RKO (cell line): Measurements from ENCODE around the gene DMWD.
"Not testable (repeated sequence)": the region's sequence is repeated elsewhere in the genome, so short reads cannot be mapped to it uniquely, and the experiment has no call there.

Source experiments
- DNase-seq: peaks from one replicate; pipeline ENCODE4 v3.0.0-alpha.2; 2016; ENCODE audit warnings: low spot score

Gene DMWD

GRCh38 chr19:45816236-45817009, 23.8 kb upstream of the DMWD start:
- no peak for DNase-seq

GRCh38 chr19:45815481-45816216, 23.0 kb upstream of the DMWD start:
- no peak for DNase-seq

- no peak for DNase-seq
Measured at GRCh38 chr19:45814851-45815480, 22.3 kb upstream of the DMWD start, which contains the start of gene RSPH6A. Gene RSPH6A (minus strand): TSS chr19:45815308. CDS start chr19:45815176, 132 bp downstream.

- no peak for DNase-seq
Measured at GRCh38 chr19:45814166-45814780, 21.6 kb upstream of the DMWD start.

DNA sequence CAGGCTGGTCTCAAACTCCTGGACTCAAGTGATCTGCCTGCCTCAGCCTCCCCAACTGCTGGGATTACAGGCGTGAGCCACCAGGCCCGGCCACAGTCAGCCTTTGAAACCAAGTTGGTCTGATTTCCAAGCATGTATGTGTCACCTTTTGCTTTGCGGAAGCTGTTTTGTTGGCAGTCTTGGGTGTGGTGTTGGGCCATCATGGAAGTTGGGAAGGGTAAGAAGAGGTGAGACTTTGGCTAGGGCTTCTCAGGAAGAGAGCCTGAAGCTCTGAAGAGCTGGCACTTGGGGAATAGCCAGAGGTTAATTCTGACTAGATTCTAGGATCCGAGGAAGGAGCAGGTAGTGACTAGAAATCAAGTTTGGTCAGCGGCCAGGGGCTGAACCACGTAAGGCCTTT, 19.7 kb upstream of the DMWD start:
- no peak for DNase-seq

DNA sequence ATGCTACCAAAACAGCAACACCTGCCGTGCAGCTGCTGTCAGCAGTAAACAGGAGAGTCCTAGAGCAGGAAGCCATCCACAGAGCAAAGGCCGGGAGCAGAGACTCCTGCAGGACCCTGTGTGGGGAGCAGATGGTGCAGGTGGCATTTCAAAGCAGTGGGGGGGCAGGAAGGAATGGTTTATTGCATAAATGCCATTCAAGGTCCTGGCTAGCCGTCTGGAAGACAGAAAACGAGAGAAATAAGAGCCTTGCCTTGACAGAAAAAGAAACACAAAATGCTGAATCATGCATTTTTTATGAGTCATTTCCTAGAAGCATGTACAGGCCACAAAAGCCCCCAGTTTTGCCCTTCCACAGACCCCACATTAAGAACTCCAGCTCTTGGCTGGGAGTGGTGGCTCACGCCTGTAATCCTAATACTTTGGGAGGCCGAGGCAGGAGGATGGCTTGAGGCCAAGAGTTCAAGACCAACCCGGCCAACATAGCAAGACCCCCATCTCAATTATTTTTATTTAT, 17.1 kb upstream of the DMWD start:
- peak; percentile 68 for DNase-seq

GRCh38 chr19:45805719-45806118, 13.1 kb upstream of the DMWD start:
- no peak for DNase-seq

GRCh38 chr19:45804959-45805230, 12.2 kb upstream of the DMWD start:
- DNase-seq = no peak

- DNase-seq = no peak
Measured at GRCh38 chr19:45804140-45804958, 11.7 kb upstream of the DMWD start.

DNA sequence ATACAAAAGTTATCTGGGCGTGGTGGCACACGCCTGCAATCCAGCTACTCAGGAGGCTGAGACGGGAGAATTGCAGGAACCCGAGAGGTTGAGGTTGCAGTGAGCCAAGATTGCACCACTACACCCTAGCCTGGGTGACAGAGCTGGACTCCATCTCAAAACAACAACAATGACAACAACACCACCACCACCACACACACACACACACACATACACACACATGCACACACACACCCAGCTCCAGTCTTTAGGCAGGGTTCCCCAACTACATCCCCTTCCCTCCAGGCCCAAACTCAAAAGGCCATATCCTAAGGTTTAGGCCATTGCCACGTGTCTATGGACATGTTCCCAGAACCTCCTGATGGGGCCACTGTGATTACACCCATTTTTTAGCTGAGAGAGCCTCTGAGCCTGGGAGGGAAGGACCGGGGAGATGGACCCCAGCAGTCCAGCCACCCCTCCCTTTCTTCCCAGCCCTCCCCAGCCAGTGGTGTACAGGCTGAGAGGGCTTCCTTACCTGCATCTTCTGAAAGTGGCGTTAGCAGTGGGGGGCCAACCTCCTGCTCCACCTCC, 9.0 kb upstream of the DMWD start:
- no peak for DNase-seq

- peak; percentile 49 for DNase-seq
Measured at GRCh38 chr19:45800070-45800553, 7.5 kb upstream of the DMWD start.

DNA sequence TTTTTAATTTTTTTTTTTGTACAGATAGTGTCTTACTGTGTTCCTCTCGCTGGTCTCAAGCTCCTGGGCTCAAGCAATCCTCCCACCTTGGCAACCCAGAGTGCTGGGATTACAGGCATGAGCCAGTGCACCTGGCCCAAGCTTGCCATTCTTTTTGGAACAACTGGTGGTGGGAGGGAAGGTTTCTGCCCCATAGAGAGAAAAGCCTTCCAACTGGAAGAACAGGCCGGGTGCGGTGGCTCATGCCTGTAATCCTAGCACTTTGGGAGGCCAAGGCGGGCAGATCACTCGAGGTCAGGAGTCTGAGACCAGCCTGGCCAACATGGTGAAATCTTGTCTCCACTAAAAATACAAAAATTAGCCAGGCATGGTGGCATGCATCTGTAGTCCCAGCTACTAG, 6.9 kb upstream of the DMWD start:
- not testable (repeated sequence) for DNase-seq

GRCh38 chr19:45798995-45799517, 6.4 kb upstream of the DMWD start:
- DNase-seq = peak; percentile 75

GRCh38 chr19:45794627-45795026, 2.0 kb upstream of the DMWD start:
- DNase-seq = no peak

- no peak for DNase-seq
Measured at GRCh38 chr19:45793876-45794275, 1.2 kb upstream of the DMWD start.

DNA sequence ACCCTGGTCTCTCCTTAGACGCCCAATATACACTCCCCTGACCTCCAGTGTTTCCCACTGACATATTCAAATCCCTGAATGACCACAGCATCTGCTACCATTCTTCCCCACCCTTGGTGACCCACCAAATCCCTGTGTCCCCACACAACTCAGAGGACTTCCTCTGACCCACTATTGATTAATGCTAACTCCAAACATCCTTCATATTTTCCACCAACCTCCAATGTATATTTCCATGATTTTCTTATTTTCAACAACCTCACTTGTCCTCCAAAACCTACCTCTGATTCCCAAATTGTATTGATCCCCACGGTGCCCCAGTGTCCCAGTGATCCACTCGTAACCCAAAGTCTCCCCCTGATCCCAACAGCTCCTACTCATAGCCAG, 526 bp upstream of the DMWD start:
- DNase-seq = no peak

DNA sequence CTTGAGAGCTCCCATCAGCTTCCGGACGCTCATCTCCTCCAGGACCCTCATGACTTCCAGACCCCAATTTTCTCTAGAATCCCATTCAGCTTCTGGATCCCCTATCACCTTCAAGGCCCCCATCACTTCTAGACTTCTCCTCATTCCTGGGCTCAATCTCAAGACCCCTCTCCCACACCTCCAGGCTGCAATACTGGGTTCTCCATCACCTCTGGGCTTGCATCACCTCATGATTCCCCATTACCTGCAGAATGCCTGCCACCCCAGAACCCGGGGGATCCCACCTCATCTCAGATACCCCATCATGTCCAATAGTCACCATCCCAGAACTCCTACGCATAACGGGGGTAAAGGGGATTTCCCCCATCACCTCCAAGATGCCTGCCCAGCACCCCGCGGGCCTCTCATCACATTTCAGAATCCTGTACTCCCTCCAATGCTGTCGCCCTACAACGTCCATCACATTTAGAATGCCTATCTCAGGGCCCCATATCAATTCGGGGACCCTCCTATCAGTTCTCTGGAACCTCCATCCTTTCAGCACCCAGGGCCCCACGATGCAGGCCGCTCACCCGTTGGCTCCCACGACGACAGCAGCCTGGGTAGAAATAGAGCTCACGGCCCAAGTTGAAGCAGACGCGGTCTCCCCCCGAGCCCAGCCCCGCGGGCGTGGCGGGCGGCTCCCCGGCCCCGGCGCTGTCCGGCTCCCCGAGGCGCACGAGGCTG, 738 bp downstream of the DMWD start:
- no peak for DNase-seq

GRCh38 chr19:45790942-45791341, 1.7 kb downstream of the DMWD start:
- no peak for DNase-seq

DNA sequence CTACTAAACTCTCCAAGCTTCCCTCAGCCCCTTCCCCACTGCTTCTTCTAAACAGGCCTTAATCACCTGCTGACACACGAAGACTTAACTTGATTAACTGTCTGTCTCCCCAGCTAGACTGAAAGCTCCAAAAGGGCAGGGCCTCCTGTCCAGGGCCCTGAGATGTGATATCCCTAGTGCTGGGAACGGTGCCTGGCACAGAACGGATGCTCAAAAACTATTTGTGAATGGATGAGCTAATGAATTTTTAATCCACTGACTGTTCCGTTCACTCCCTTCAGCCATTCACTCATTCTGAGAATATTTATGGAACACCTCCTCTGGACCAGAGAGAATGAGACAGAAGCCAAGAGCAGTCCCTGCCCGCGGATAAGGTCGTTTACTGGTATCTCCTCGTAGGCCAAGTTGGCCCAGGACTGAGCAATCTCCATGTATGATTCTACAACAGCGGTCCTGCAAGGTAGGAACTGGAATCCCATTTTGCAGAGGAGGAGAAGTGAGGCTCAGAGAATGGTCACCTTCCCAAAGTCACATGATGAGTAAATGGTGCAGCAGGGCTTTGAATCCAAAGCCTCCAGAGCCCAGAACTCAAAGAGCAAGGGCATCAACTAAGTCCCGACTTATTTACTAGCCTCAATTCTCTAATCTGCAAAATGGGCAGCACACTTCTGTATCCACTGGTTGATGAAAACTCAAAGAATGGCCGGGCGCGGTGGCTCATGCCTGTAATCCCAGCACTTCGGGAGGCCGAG, 3.4 kb downstream of the DMWD start:
- no peak for DNase-seq

DNA sequence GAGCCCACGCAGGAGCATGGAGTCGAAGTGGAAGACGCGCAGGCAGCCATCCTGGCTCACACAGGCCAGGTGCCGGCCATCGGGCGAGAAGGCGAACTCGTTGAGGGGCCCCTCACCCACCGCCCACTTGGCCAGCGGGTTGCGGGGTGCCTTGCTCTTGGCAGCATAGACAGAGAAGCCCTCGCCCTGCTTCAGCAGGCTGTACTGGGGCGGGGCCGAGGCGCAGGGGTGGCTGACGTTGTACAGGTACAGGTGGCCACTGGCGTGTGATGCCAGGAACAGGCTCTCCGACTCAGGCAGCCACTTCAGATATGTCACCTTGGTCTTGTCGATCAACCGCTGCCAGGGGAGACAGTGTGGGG, 6.1 kb downstream of the DMWD start:
- no peak for DNase-seq
